ENCODE measurements around the gene TNK2.
"Not testable (repeated sequence)": the region's sequence is repeated elsewhere in the genome, so short reads cannot be mapped to it uniquely, and the experiment has no call there.

Gene TNK2

GRCh38 chr3:195906865-195907683 lies 1.3 kb downstream of the TNK2 start:
- peaks cover 21% of the 10 kb centered on the region for H3K4me1 ChIP-seq (ENCODE audit: insufficient read depth, insufficient read length)
- peaks cover 3% of the 10 kb centered on the region for H3K27me3 ChIP-seq (ENCODE audit: insufficient read depth, insufficient read length)
- no peaks in the 10 kb centered on the region for H3K9me3 ChIP-seq (ENCODE audit: insufficient read depth, low read length)
- no peak for DNase-seq (ENCODE audit: low read depth, low spot score)
- TF ChIP-seq YY1 (IDR thresholded peaks at IDR 0.05; ENCODE audit: insufficient read depth, insufficient read length), result no peak
- TF ChIP-seq ZNF274 (IDR thresholded peaks at IDR 0.05; ENCODE audit: low read depth, low read length), result no peak
- no peak for TF ChIP-seq SUZ12 (IDR thresholded peaks at IDR 0.05; ENCODE audit: extremely low read depth, insufficient read depth, insufficient read length)
- H3K36me3 ChIP-seq (ENCODE audit: insufficient read depth, insufficient read length, low read length), result peaks cover 11% of the 10 kb centered on the region
- peak overlapping the region; percentile 92 for H3K9ac ChIP-seq (ENCODE audit: insufficient read length, low read depth)
- H3K4me3 ChIP-seq (ENCODE audit: insufficient read length, low read depth), result peak overlapping the region; percentile 83

DNA sequence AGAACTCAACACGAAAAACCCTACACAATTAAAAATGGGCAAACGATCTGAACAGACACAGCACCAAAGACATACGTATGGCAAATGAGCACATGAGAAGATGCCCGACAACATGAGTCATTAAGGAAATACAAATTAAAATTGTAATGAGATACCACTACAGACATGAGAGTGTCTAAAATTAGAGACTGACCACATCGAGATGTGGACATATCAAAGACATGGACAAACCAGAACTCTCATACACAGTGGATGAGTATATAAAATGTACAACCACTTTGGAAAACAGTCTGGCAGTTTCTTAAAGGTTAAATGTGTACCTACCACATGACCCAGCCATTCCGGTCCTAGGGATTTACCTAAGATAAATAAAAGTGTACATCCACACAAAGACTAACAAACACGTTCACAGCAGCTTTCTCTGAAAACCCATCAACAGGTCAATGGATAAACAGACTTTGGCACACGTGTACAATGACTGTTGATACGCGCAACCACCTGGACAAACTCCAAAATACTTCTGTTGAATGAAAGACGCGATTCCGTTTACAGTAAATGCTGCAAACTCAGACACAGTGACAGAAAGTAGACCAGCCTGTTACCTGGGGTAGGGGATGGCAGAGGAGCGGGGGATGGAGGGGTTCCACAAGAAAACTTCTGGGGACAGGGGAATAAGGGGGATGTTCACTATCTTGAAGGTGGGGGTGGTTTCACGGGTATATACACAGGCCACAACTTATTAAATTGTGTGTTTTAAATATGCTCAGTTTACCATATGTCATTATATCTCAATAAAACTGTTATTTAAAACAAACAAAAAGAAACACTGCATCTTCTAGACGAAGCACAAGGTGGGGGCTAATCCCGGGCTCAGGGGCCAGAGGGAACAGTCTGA lies 2.1 kb downstream of the TNK2 start:
- Histone ChIP-seq H3K4me1 (ENCODE audit: insufficient read depth, insufficient read length) (peaks cover 14% of the 10 kb centered on the region), H3K4me3 (ENCODE audit: insufficient read length, low read depth) (no peak overlapping the region), H3K9ac (ENCODE audit: insufficient read length, low read depth) (no peak overlapping the region), H3K36me3 (ENCODE audit: insufficient read depth, insufficient read length, low read length) (peaks cover 11% of the 10 kb centered on the region), H3K27me3 (ENCODE audit: insufficient read depth, insufficient read length) (peaks cover 3% of the 10 kb centered on the region), H3K9me3 (ENCODE audit: insufficient read depth, low read length) (no peaks in the 10 kb centered on the region)
- DNase-seq (ENCODE audit: low read depth, low spot score), result no peak
- TF ChIP-seq SUZ12 (IDR thresholded peaks at IDR 0.05; ENCODE audit: extremely low read depth, insufficient read depth, insufficient read length) (no peak), YY1 (IDR thresholded peaks at IDR 0.05; ENCODE audit: insufficient read depth, insufficient read length) (no peak), ZNF274 (IDR thresholded peaks at IDR 0.05; ENCODE audit: low read depth, low read length) (no peak)

DNA sequence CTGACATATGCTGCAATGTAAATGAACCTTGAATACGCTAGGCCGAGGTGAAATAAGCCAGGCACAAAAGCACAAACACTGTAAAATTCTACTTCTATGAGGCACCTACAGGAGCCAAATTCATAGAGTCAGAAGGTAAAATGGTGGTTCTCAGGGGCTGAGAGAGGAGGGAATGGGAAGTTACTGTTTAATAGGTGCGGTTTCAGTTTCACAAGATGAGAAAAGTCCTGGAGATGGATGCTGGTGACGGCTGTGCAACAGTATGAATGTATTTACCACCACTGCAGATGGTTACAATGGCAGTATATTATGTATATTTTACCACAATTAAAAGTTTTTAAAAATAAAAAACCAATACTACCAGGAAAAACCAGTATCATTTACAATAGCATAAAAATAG lies 4.0 kb downstream of the TNK2 start:
- no peak for DNase-seq (ENCODE audit: low read depth, low spot score)
- no peak for TF ChIP-seq ZNF274 (IDR thresholded peaks at IDR 0.05; ENCODE audit: low read depth, low read length)
- TF ChIP-seq SUZ12 (IDR thresholded peaks at IDR 0.05; ENCODE audit: extremely low read depth, insufficient read depth, insufficient read length), result no peak
- no peak for TF ChIP-seq YY1 (IDR thresholded peaks at IDR 0.05; ENCODE audit: insufficient read depth, insufficient read length)
- no peak overlapping the region for H3K9ac ChIP-seq (ENCODE audit: insufficient read length, low read depth)
- no peaks in the 10 kb centered on the region for H3K9me3 ChIP-seq (ENCODE audit: insufficient read depth, low read length)
- peaks cover 7% of the 10 kb centered on the region for H3K4me1 ChIP-seq (ENCODE audit: insufficient read depth, insufficient read length)
- peaks cover 3% of the 10 kb centered on the region for H3K27me3 ChIP-seq (ENCODE audit: insufficient read depth, insufficient read length)
- H3K4me3 ChIP-seq (ENCODE audit: insufficient read length, low read depth), result no peak overlapping the region
- peaks cover 11% of the 10 kb centered on the region for H3K36me3 ChIP-seq (ENCODE audit: insufficient read depth, insufficient read length, low read length)

DNA sequence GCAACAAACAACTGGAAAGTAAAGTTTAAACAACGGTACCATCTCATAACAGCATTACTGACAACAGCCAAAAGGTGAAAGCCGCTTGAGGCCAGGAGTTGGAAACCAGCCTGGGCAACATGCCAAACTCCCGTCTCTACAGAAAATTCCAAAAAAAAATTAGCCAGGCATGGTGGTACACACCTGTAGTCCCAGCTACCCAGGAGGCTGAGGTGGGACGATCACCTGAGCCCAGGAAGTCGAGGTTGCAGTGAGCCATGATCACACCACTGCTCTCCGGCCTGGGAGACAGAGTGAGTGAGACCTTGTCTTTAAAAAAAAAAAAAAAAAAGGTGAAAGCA lies 4.4 kb downstream of the TNK2 start:
- no peak for DNase-seq (ENCODE audit: low read depth, low spot score)
- Histone ChIP-seq H3K27me3 (ENCODE audit: insufficient read depth, insufficient read length) (peaks cover 3% of the 10 kb centered on the region), H3K9ac (ENCODE audit: insufficient read length, low read depth) (no peak overlapping the region), H3K9me3 (ENCODE audit: insufficient read depth, low read length) (no peaks in the 10 kb centered on the region), H3K4me1 (ENCODE audit: insufficient read depth, insufficient read length) (peaks cover 7% of the 10 kb centered on the region), H3K4me3 (ENCODE audit: insufficient read length, low read depth) (no peak overlapping the region), H3K36me3 (ENCODE audit: insufficient read depth, insufficient read length, low read length) (peaks cover 11% of the 10 kb centered on the region)
- no peak for TF ChIP-seq YY1 (IDR thresholded peaks at IDR 0.05; ENCODE audit: insufficient read depth, insufficient read length)
- no peak for TF ChIP-seq SUZ12 (IDR thresholded peaks at IDR 0.05; ENCODE audit: extremely low read depth, insufficient read depth, insufficient read length)
- TF ChIP-seq ZNF274 (IDR thresholded peaks at IDR 0.05; ENCODE audit: low read depth, low read length), result no peak

GRCh38 chr3:195902634-195903033 lies 5.7 kb downstream of the TNK2 start:
- DNase-seq (ENCODE audit: low read depth, low spot score); H3K4me1 ChIP-seq (ENCODE audit: insufficient read depth, insufficient read length); H3K9me3 ChIP-seq (ENCODE audit: insufficient read depth, low read length); H3K9ac ChIP-seq (ENCODE audit: insufficient read length, low read depth); H3K27me3 ChIP-seq (ENCODE audit: insufficient read depth, insufficient read length); H3K4me3 ChIP-seq (ENCODE audit: insufficient read length, low read depth): not testable (repeated sequence)
- peaks cover 11% of the 10 kb centered on the region for H3K36me3 ChIP-seq (ENCODE audit: insufficient read depth, insufficient read length, low read length)

- H3K27me3 ChIP-seq (ENCODE audit: insufficient read depth, insufficient read length); DNase-seq (ENCODE audit: low read depth, low spot score); H3K9me3 ChIP-seq (ENCODE audit: insufficient read depth, low read length); H3K9ac ChIP-seq (ENCODE audit: insufficient read length, low read depth); H3K4me1 ChIP-seq (ENCODE audit: insufficient read depth, insufficient read length); H3K4me3 ChIP-seq (ENCODE audit: insufficient read length, low read depth): not testable (repeated sequence)
- H3K36me3 ChIP-seq (ENCODE audit: insufficient read depth, insufficient read length, low read length), result peaks cover 11% of the 10 kb centered on the region
Measured at GRCh38 chr3:195901836-195902585, 6.3 kb downstream of the TNK2 start.
